Measurements from ENCODE around the gene CACNA1C. TPM values are rescaled to one million over a fixed set of nuclear protein-coding genes. Genes with fewer than 3 reads are reported as not detected.
A peak's percentile ranks its signal among the peaks of the same experiment; 100 is the strongest.

CACNA1C gene
- total and polyA plus RNA-seq, 2 of the 4 experiments (the other 2 are of a cell fraction) = 1.6 to 2.6 TPM

- H3K9me3 ChIP-seq (ENCODE audit: control insufficient read depth, insufficient read depth, low read length) = no peaks in the 10 kb centered on the region
- peaks cover 46% of the 10 kb centered on the region for H3K4me1 ChIP-seq (ENCODE audit: control insufficient read depth, insufficient read depth, low read length)
- dilution Hi-C loops (cut with HindIII; ENCODE audit: low sequenced_read_pairs, unreplicated experiment) = no loop called here
- no peaks in the 10 kb centered on the region for H4K20me1 ChIP-seq (ENCODE audit: insufficient read depth, low read length)
- peaks cover 46% of the 10 kb centered on the region for H3K9me1 ChIP-seq (ENCODE audit: insufficient read depth, low read length)
- DNase-seq = peak; percentile 32
- peak overlapping the region; percentile 61; the same call in 2 of the 3 replicates for H2BK15ac ChIP-seq (ENCODE audit: low read depth, low read length)
- H2BK120ac ChIP-seq (ENCODE audit: low read depth, low read length) = peak overlapping the region; percentile 88
- intact Hi-C loops (cut with micrococcal nuclease) = no loop called here
- 100% methylated on average over 1 of the region's 1 CpG; no CpG with 5 or more reads in 1 of the 2 experiments for WGBS, 2 experiments (ENCODE audit: extremely low coverage in 2 of 2, insufficient read length in 1 of 2)
- no peak overlapping the region for H3K56ac ChIP-seq (ENCODE audit: extremely low read depth, insufficient read depth, low read length)
- TF ChIP-seq CEBPB (IDR thresholded peaks at IDR 0.05; ENCODE audit: low read depth, low read length) (peak; percentile 87), USF2 (IDR thresholded peaks at IDR 0.05; ENCODE audit: low read depth, low read length) (no peak)
- H3K4me3 ChIP-seq (ENCODE audit: insufficient read depth, low read depth, low read length) = no peak overlapping the region
- peak overlapping the region; percentile 15 to 74; a peak in 3 of 4 replicates for H4K8ac ChIP-seq (ENCODE audit: low read depth in 2 of 2, low read length in 2 of 2)
- ATAC-seq (ENCODE audit: low read depth) = no peak
- peak overlapping the region; percentile 4; the same call in 1 of the 2 replicates for H3K27ac ChIP-seq (ENCODE audit: insufficient read depth, low read length)
- peak overlapping the region; percentile 91 for H3K4ac ChIP-seq (ENCODE audit: low read depth, low read length)
- H3K4me2 ChIP-seq (ENCODE audit: low read depth, low read length) = no peak overlapping the region
- in situ Hi-C loops (cut with MboI; ENCODE audit: low sequenced_read_pairs) = no loop called here
- peak overlapping the region; percentile 52 for H2AFZ ChIP-seq (replicated peaks; ENCODE audit: low read length, poor library complexity)
- peak overlapping the region; percentile 41 for H3K14ac ChIP-seq (replicated peaks; ENCODE audit: low read depth, low read length)
- H3K23ac ChIP-seq (ENCODE audit: low read depth, low read length) = no peak overlapping the region; the same call in 1 of the 2 replicates
- peak overlapping the region; percentile 19 for H2AK9ac ChIP-seq (replicated peaks; ENCODE audit: low read depth, low read length, poor library complexity)
- peak overlapping the region; percentile 64 for H2BK5ac ChIP-seq (ENCODE audit: low read depth, low read length, poor library complexity, severe bottlenecking)
- CTCF ChIA-PET = no interaction called here
- H3K36me3 ChIP-seq (ENCODE audit: control insufficient read depth, insufficient read depth, low read length) = no peaks in the 10 kb centered on the region
- no peaks in the 10 kb centered on the region for H3K27me3 ChIP-seq (ENCODE audit: control insufficient read depth, insufficient read depth, low read length)
- H3K79me1 ChIP-seq (ENCODE audit: low read depth in 1 of 2, low read length in 2 of 2) = peaks cover 14 to 47% of the 10 kb centered on the region in 2 experiments; a peak in 3 of 4 replicates
- H3K18ac ChIP-seq (ENCODE audit: low read depth, low read length) = peak overlapping the region; percentile 82
- peak overlapping the region; percentile 71 for H4K5ac ChIP-seq (ENCODE audit: low read depth, low read length)
- POLR2A ChIA-PET (ENCODE audit: unreplicated experiment) = no interaction called here
- peak overlapping the region; percentile 84 for H2BK20ac ChIP-seq (ENCODE audit: low read depth, low read length)
- peak overlapping the region; percentile 20; the same call in 1 of the 2 replicates for H3K9ac ChIP-seq (ENCODE audit: low read depth, low read length)
- peak overlapping the region; percentile 97 for H2AK5ac ChIP-seq (ENCODE audit: low read depth, low read length)
- peak overlapping the region; percentile 96 for H4K91ac ChIP-seq (ENCODE audit: insufficient read depth, low read depth, low read length)
- no TSS peak for BruUV-seq (replicated peaks)
Observed at GRCh38 chr12:2261708-2262107, 208.9 kb downstream of the CACNA1C start.

Data from IMR-90 (cell line).